ENCODE data around the gene MAP4K3. TPM values are rescaled to one million over a fixed set of nuclear protein-coding genes. Genes with fewer than 3 reads are reported as not detected.

MAP4K3 gene
- total RNA-seq, 1 experiment from 2014 or later, result 35.5 TPM

DNA sequence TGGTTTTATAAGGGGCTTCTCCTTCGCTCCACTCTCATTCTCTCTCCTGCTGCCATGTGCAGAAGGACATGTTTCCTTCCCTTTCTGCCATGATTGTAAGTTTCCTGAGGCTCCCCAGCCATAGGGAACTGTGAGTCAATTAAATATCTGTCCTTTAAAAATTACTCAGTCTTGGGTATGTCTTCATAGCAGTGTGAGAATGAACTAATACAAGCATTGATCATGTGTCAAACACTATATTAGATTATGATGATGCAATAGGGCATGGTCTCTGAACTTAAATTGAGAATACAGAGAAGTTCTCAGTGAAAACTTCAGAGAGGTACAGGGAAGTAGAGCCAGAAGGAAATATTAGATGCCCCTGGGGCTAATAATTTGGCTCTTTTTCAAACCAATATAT lies 5.9 kb upstream of the MAP4K3 start:
- no TSS peak for BruUV-seq (replicated peaks)
- Histone ChIP-seq H3K36me3 (ENCODE audit: insufficient read depth, low read length, poor library complexity, severe bottlenecking) (no peaks in the 10 kb centered on the region), H3K4me1 (ENCODE audit: insufficient read depth, low read length, poor library complexity, severe bottlenecking) (no peaks in the 10 kb centered on the region), H3K27ac (ENCODE audit: low read depth, low read length, poor library complexity, severe bottlenecking) (no peak overlapping the region), H3K9me3 (ENCODE audit: low read depth, low read length, poor library complexity, severe bottlenecking) (no peaks in the 10 kb centered on the region), H3K4me3 (ENCODE audit: low read depth, low read length, poor library complexity, severe bottlenecking) (no peak overlapping the region), H3K27me3 (replicated peaks; ENCODE audit: insufficient read depth, low read depth, low read length, poor library complexity) (no peaks in the 10 kb centered on the region)
- ChIA-PET POLR2A (ENCODE audit: low non-redundant PET) (no interaction called here), CTCF (no interaction called here)
- no peak for TF ChIP-seq EZH2 (IDR thresholded peaks at IDR 0.05; ENCODE audit: borderline replicate concordance, low read depth, low read length, poor library complexity, severe bottlenecking)
- TF ChIP-seq, protein P1, sequence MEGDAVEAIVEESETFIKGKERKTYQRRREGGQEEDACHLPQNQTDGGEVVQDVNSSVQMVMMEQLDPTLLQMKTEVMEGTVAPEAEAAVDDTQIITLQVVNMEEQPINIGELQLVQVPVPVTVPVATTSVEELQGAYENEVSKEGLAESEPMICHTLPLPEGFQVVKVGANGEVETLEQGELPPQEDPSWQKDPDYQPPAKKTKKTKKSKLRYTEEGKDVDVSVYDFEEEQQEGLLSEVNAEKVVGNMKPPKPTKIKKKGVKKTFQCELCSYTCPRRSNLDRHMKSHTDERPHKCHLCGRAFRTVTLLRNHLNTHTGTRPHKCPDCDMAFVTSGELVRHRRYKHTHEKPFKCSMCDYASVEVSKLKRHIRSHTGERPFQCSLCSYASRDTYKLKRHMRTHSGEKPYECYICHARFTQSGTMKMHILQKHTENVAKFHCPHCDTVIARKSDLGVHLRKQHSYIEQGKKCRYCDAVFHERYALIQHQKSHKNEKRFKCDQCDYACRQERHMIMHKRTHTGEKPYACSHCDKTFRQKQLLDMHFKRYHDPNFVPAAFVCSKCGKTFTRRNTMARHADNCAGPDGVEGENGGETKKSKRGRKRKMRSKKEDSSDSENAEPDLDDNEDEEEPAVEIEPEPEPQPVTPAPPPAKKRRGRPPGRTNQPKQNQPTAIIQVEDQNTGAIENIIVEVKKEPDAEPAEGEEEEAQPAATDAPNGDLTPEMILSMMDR (conservative IDR thresholded peaks at IDR 0.05; ENCODE audit: low read depth, low read length), result no peak
- no peak for DNase-seq (ENCODE audit: low spot score)
- intact Hi-C loops (cut with micrococcal nuclease; ENCODE audit: unreplicated experiment), result no loop called here

DNA sequence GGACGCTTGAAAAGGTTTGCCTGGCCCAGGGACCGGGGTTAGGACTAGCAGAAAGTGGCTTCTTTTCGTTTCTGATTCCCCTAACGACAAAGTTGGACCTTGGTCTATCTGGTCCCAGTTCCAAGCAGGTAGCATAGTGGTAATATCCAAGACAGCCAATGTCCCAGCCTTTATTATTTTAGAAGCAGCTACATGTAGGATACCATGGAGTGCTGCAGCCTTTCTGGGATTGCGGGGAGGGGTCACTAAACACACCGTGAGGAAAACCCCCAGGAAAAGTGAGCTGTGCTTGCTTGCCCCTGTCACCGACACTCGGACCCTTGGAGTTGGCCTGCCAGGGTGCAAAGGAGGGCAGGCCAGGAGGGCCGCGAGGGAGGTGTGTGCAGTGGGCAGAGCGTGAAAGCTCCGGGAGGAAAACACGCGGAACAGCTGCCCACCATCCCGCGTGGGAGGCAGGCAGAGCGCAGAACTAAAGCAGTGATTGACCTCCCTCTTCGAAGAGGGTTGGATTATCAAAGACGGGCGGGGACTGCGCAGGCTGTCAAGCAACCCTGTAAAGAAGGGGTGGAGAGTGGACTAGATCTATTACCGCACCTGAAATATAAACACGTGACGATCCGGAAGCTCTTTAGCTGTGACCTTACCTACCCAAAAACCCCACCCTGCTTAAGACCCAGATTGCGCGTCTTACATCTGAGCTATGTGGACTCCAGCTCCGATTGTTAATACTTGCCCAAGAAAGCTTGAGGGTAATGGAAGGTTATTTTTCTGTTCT lies 624 bp upstream of the MAP4K3 start:
- POLR2A ChIA-PET (ENCODE audit: low non-redundant PET), result no interaction called here
- H3K27ac ChIP-seq (ENCODE audit: low read depth, low read length, poor library complexity, severe bottlenecking), result peak overlapping the region; percentile 92

DNA sequence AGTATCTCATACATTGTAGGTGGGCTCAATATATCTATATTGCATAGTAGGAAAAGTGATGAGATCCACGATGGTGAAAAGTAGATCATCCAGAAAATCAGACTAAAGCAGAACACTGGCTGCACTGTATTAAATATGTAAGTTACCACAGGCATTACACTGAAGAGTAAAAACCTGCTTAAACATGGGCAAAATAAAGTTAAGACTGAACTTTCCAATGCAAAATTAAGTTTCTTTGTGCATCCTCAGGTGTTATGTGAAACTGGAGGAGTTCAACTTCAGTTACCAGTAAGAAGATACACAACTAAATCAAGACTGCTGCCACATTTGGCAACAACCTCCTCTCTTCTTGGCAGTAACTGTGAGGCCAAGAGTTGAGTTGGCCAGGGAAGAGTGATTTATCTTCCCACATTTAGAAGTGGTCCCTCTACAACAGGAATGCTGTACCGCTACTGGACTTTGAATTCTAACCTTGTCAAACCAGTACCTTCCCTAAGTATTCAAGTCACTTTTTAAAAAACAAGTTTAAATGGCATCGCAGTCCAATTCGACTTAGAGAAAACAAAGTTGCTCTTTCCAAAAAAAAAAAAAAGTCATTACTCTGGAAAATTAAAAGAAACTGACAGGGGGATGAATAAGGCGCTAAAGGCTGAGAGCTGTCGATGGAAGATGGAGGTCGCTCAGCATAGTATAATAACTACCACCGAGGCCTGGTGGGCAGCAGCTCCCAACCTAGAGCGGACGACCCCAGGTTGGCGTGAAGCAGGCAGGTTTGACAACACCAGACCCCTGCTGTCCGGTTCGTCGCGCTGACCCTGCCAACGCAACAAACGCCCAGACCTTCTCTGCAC lies 1.1 kb downstream of the MAP4K3 start:
- H3K4me1 ChIP-seq (ENCODE audit: insufficient read depth, low read length, poor library complexity, severe bottlenecking), result peaks cover 47% of the 10 kb centered on the region
- ChIA-PET CTCF (no interaction called here), POLR2A (ENCODE audit: low non-redundant PET) (no interaction called here)
- no peak for DNase-seq (ENCODE audit: low spot score)
- no peaks in the 10 kb centered on the region for H3K36me3 ChIP-seq (ENCODE audit: insufficient read depth, low read length, poor library complexity, severe bottlenecking)
- no peaks in the 10 kb centered on the region for H3K27me3 ChIP-seq (replicated peaks; ENCODE audit: insufficient read depth, low read depth, low read length, poor library complexity)
- peak overlapping the region; percentile 87 for H3K4me3 ChIP-seq (ENCODE audit: low read depth, low read length, poor library complexity, severe bottlenecking)
- intact Hi-C loops (cut with micrococcal nuclease; ENCODE audit: unreplicated experiment), result no loop called here
- no peaks in the 10 kb centered on the region for H3K9me3 ChIP-seq (ENCODE audit: low read depth, low read length, poor library complexity, severe bottlenecking)
- TSS peak; percentile 58 for BruUV-seq (replicated peaks)
- peak overlapping the region; percentile 92 for H3K27ac ChIP-seq (ENCODE audit: low read depth, low read length, poor library complexity, severe bottlenecking)
- TF ChIP-seq, protein P1 (conservative IDR thresholded peaks at IDR 0.05; ENCODE audit: low read depth, low read length), result no peak
- TF ChIP-seq EZH2 (IDR thresholded peaks at IDR 0.05; ENCODE audit: borderline replicate concordance, low read depth, low read length, poor library complexity, severe bottlenecking), result no peak

More for the DNA sequence above, 624 bp upstream of the MAP4K3 start:
- CTCF ChIA-PET, result no interaction called here
- Histone ChIP-seq H3K4me3 (ENCODE audit: low read depth, low read length, poor library complexity, severe bottlenecking) (peak overlapping the region; percentile 87), H3K27me3 (replicated peaks; ENCODE audit: insufficient read depth, low read depth, low read length, poor library complexity) (no peaks in the 10 kb centered on the region), H3K4me1 (ENCODE audit: insufficient read depth, low read length, poor library complexity, severe bottlenecking) (peaks cover 32% of the 10 kb centered on the region), H3K9me3 (ENCODE audit: low read depth, low read length, poor library complexity, severe bottlenecking) (no peaks in the 10 kb centered on the region), H3K36me3 (ENCODE audit: insufficient read depth, low read length, poor library complexity, severe bottlenecking) (no peaks in the 10 kb centered on the region)
- TF ChIP-seq EZH2 (IDR thresholded peaks at IDR 0.05; ENCODE audit: borderline replicate concordance, low read depth, low read length, poor library complexity, severe bottlenecking), result no peak
- TF ChIP-seq, protein P1 (conservative IDR thresholded peaks at IDR 0.05; ENCODE audit: low read depth, low read length), result no peak
- intact Hi-C loops (cut with micrococcal nuclease; ENCODE audit: unreplicated experiment), result no loop called here
- DNase-seq (ENCODE audit: low spot score), result no peak
- BruUV-seq (replicated peaks), result no TSS peak

All from A673 (cell line).